Measurements from ENCODE around the gene CERK.

Gene CERK

DNA sequence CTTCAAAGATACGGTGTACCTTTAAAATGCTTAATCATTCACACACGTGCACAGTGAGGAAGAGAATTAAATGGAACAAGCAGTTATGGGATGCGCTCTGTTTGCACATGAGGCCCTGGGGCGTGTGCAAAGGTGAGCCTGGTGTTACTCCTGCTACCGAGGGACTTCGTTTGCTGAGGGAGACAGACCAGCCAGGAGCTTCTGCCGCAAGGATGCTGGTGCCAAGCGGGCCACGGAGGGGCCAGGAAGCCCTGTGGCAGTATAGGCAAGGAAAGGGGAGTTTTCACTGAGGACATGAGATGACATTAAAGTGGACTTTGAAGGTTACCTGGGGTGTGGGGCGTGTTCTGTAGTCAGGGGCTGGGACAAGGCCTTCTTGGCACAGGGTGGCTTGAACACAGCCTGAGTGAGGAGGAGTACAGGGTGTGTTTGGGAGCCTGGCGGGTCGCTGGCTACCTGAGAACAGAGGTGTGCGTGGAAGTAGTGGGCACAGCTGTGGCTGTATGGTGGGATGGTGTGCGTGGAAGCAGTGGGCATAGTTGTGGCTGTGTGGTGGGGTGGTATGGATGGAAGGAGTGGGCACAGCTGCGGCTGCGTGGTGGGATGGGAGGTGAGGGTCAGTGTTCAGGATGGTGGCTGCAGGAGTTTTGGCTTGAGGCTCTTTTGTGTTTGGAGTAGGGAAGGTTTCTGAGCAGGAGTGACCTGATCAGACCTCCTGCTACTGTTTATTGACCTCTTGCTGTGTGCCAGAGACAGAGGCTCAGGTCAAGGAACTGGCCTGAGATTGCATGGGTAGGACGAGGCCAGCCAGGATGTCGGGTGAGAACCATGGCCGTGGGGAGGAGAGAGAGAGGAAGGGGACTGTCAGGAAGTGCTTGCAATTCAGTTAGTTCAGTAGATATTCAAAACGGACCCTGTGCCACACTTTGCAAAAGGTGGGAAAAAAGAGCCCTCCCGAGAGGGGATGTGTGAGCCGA is 38.1 kb upstream of the CERK start:
- H3K27ac ChIP-seq (ENCODE audit: extremely low read depth, low read depth, low read length): peak overlapping the region; percentile 17; the same call in 1 of the 2 replicates
- peaks cover 33% of the 10 kb centered on the region for H3K4me1 ChIP-seq (ENCODE audit: control insufficient read depth, insufficient read depth, low read length)
- TF ChIP-seq ZNF426 (tag by site-specific recombination; IDR thresholded peaks at IDR 0.05): no peak
- no peak for TF ChIP-seq ZNF830 (tag by site-specific recombination; IDR thresholded peaks at IDR 0.05; ENCODE audit: low read depth)
- TF ChIP-seq ZNF292 (tag by site-specific recombination; IDR thresholded peaks at IDR 0.05; ENCODE audit: borderline replicate concordance, low read depth): no peak
- no peak for TF ChIP-seq ZNF362 (tag by site-specific recombination; IDR thresholded peaks at IDR 0.05)
- peak; percentile 19 for TF ChIP-seq ZBTB26 (tag by site-specific recombination; optimal IDR thresholded peaks at IDR 0.05)
- TF ChIP-seq, protein P1, sequence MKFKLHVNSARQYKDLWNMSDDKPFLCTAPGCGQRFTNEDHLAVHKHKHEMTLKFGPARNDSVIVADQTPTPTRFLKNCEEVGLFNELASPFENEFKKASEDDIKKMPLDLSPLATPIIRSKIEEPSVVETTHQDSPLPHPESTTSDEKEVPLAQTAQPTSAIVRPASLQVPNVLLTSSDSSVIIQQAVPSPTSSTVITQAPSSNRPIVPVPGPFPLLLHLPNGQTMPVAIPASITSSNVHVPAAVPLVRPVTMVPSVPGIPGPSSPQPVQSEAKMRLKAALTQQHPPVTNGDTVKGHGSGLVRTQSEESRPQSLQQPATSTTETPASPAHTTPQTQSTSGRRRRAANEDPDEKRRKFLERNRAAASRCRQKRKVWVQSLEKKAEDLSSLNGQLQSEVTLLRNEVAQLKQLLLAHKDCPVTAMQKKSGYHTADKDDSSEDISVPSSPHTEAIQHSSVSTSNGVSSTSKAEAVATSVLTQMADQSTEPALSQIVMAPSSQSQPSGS (tag by site-specific recombination; IDR thresholded peaks at IDR 0.05; ENCODE audit: low read depth): no peak
- no peak for TF ChIP-seq ZNF571 (tag by site-specific recombination; IDR thresholded peaks at IDR 0.05)
- peak; percentile 24; the same call in 1 of the 2 replicates for TF ChIP-seq ZFHX2 (tag by site-specific recombination; conservative IDR thresholded peaks at IDR 0.05)
- TF ChIP-seq ZNF701 (tag by site-specific recombination; IDR thresholded peaks at IDR 0.05): no peak
- TF ChIP-seq EGR2 (tag by site-specific recombination; IDR thresholded peaks at IDR 0.05; ENCODE audit: low read depth): peak; percentile 73
- TF ChIP-seq GFI1B (tag by site-specific recombination; IDR thresholded peaks at IDR 0.05): no peak
- TF ChIP-seq ZNF140 (tag by site-specific recombination; IDR thresholded peaks at IDR 0.05): no peak
- TF ChIP-seq ZNF280D (tag by site-specific recombination; IDR thresholded peaks at IDR 0.05): no peak
- TF ChIP-seq, protein P2, sequence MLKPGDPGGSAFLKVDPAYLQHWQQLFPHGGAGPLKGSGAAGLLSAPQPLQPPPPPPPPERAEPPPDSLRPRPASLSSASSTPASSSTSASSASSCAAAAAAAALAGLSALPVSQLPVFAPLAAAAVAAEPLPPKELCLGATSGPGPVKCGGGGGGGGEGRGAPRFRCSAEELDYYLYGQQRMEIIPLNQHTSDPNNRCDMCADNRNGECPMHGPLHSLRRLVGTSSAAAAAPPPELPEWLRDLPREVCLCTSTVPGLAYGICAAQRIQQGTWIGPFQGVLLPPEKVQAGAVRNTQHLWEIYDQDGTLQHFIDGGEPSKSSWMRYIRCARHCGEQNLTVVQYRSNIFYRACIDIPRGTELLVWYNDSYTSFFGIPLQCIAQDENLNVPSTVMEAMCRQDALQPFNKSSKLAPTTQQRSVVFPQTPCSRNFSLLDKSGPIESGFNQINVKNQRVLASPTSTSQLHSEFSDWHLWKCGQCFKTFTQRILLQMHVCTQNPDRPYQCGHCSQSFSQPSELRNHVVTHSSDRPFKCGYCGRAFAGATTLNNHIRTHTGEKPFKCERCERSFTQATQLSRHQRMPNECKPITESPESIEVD (tag by site-specific recombination; IDR thresholded peaks at IDR 0.05): no peak
- TF ChIP-seq ZNF529 (tag by site-specific recombination; IDR thresholded peaks at IDR 0.05; ENCODE audit: insufficient replicate concordance): no peak
- TF ChIP-seq ZNF626 (tag by site-specific recombination; IDR thresholded peaks at IDR 0.05): no peak
- TF ChIP-seq SP3 (tag by site-specific recombination; IDR thresholded peaks at IDR 0.05): no peak
- H3K36me3 ChIP-seq (ENCODE audit: control insufficient read depth in 2 of 2, insufficient read depth in 1 of 2, low read length in 2 of 2): peaks cover 0 to 3% of the 10 kb centered on the region in 2 experiments; a peak in 1 of 3 replicates
- CTCF ChIA-PET: interaction anchor here (0.7 to 6.6 kb wide), 5 partner anchors 17 to 654 kb away, joined by 4 to 33 read pairs (median 26); no protein-coding TSS in a partner anchor
- POLR2A ChIA-PET: interaction anchor here (3.4 kb wide), 1 partner anchor 13 kb away, joined by 86 read pairs; the partner anchor contains the start of gene TBC1D22A
- no peaks in the 10 kb centered on the region for H3K9me3 ChIP-seq (ENCODE audit: control insufficient read depth, insufficient read depth, low read depth, low read length)
- no peak overlapping the region for H3K4me3 ChIP-seq (ENCODE audit: low read depth, low read length)

Data from HEK293 (cell line).